H1 (cell line): ENCODE data around the gene ZNF415. TPM values are rescaled to one million over a fixed set of nuclear protein-coding genes. Genes with fewer than 3 reads are reported as not detected.
A peak's percentile ranks its signal among the peaks of the same experiment; 100 is the strongest.

ENCODE experiments used
- BCL11A ChIP-seq, 2 experiments: IDR thresholded peaks; one replicate each; pipeline ENCODE4 v1.6.1; 2011; ENCODE audit warnings: low read depth in 2 of 2, low read length in 2 of 2, mild to moderate bottlenecking in 2 of 2
- CEBPB ChIP-seq: IDR thresholded peaks from 2 replicates; pipeline ENCODE4 v1.6.1; 2012; ENCODE audit warnings: low read depth, low read length
- CHD7 ChIP-seq: fragments of 300-600 bp; sonication (generic); IDR thresholded peaks from 2 replicates; pipeline ENCODE4 v1.7.1; 2012; ENCODE audit warnings: low read length, moderate library complexity, mild to moderate bottlenecking, inconsistent platforms; ENCODE audit not compliant: insufficient replicate concordance
- EP300 ChIP-seq, 2 experiments: IDR thresholded peaks; 1 replicate in 1 of 2; 2 replicates in 1 of 2; pipeline ENCODE4 v1.6.1; 2011 to 2012; ENCODE audit warnings: low read depth in 2 of 2, low read length in 2 of 2, mild to moderate bottlenecking in 2 of 2, borderline replicate concordance in 1 of 2, inconsistent platforms in 1 of 2, moderate library complexity in 1 of 2
- FOSL1 ChIP-seq: IDR thresholded peaks from 2 replicates; pipeline ENCODE4 v1.6.1; 2011; ENCODE audit warnings: mild to moderate bottlenecking, low read depth, low read length, moderate library complexity; ENCODE audit not compliant: insufficient read depth
- HDAC6 ChIP-seq: IDR thresholded peaks from one replicate; pipeline ENCODE4 v1.7.1; 2012; ENCODE audit warnings: low read depth, mild to moderate bottlenecking, inconsistent platforms, low read length, moderate library complexity
- KDM5A ChIP-seq: fragments of 200-600 bp; IDR thresholded peaks from 2 replicates; pipeline ENCODE4 v1.7.1; 2012; ENCODE audit warnings: mild to moderate bottlenecking, low read length, inconsistent platforms, mixed read lengths
- MAX ChIP-seq: IDR thresholded peaks from 2 replicates; pipeline ENCODE4 v1.6.1; 2012; ENCODE audit warnings: inconsistent platforms
- PHF8 ChIP-seq: fragments of 200-600 bp; sonication (generic); conservative IDR thresholded peaks from 2 replicates; pipeline ENCODE4 v1.7.1; 2012; ENCODE audit warnings: low read depth, mild to moderate bottlenecking, inconsistent platforms, low read length, moderate library complexity
- RBBP5 ChIP-seq: IDR thresholded peaks from 2 replicates; pipeline ENCODE4 v1.7.1; 2012; ENCODE audit warnings: low read depth, mild to moderate bottlenecking, inconsistent platforms, low read length, moderate library complexity, borderline replicate concordance
- TAF7 ChIP-seq: optimal IDR thresholded peaks from 2 replicates; pipeline ENCODE3; 2011; ENCODE audit warnings: low read depth, mild to moderate bottlenecking, inconsistent platforms, low read length, moderate library complexity, borderline replicate concordance
- TEAD4 ChIP-seq: IDR thresholded peaks from 2 replicates; pipeline ENCODE4 v1.6.1; 2012; ENCODE audit warnings: low read depth, low read length, inconsistent platforms, mixed read lengths
- polyA plus RNA-seq, 7 experiments: library from polyadenylated mRNA; depleted of rRNA in 3 of 7; stranded (reverse) in 5 of 7; unstranded in 2 of 7; fragments of >200 nt in 5 of 7; fragments of 200-250 nt in 2 of 7; gene quantifications; 1 replicate in 5 of 7; 2 replicates in 1 of 7; 4 replicates in 1 of 7; pipeline versions ENCODE4 v1.2.1 to v1.2.3, GENCODE V29; 2011 to 2013; ENCODE audit warnings: missing spikeins in 2 of 7, mixed read lengths in 2 of 7
- total RNA-seq: library from RNA; stranded (reverse); fragmentation: NEBNext Ultra II Directional; extraction: Animal tissue kit (Norgen Biotek cat#: 25700); gene quantifications from 2 replicates; pipeline ENCODE4 v1.2.1, GENCODE V29; 2021

Gene ZNF415
- total and polyA plus RNA-seq, 2 of the 8 experiments (the other 6 are each of a cell fraction or from before 2014, with no cell fraction given) = 5.8 to 9.7 TPM

- no peak for TF ChIP-seq BCL11A (IDR thresholded peaks at IDR 0.05; ENCODE audit: low read depth in 2 of 2, low read length in 2 of 2)
- TF ChIP-seq TEAD4 = peak; percentile 96
- TF ChIP-seq RBBP5 = no peak
- TF ChIP-seq CHD7 = peak; percentile 44
- no peak for TF ChIP-seq CEBPB
- TF ChIP-seq KDM5A = no peak
- TF ChIP-seq EP300 (IDR thresholded peaks at IDR 0.05; ENCODE audit: borderline replicate concordance in 1 of 2, low read depth in 2 of 2, low read length in 2 of 2) = no peak
- TF ChIP-seq FOSL1 = no peak
- no peak for TF ChIP-seq PHF8
- no peak for TF ChIP-seq MAX
- TF ChIP-seq HDAC6 = no peak
- TF ChIP-seq TAF7 = no peak
These were observed 55.7 kb downstream of the ZNF415 start (continued) for GRCh38 chr19:53076984-53077383.
